Caco-2 (cell line): ENCODE results near the gene NETO2. TPM values are rescaled to one million over a fixed set of nuclear protein-coding genes. Genes with fewer than 3 reads are reported as not detected.

Source experiments
- BruUV-seq: library from RNA; stranded (reverse); fragments of 400-500 nt; replicated peaks from 2 replicates; lab custom pipeline; 2021; lab: Mats Ljungman, UMichigan
- CTCF ChIA-PET: fragments of 300-600 bp; sonication (Branson Sonifier 250); formaldehyde crosslinking; loops from one replicate; lab custom pipeline; 2022; ENCODE audit warnings: antibody characterized with exemption; lab: Charles Lee
- POLR2A ChIA-PET: fragments of 300-600 bp; sonication (Branson Sonifier 250); formaldehyde crosslinking; loops from one replicate; lab custom pipeline; 2022; ENCODE audit warnings: antibody characterized with exemption; lab: Charles Lee
- DNase-seq, 2 experiments: peaks; one replicate each; pipeline versions ENCODE4 v3.0.0 to v3.0.0-alpha.2; 2020 to 2022
- H3K27me3 ChIP-seq: replicated peaks from 2 replicates; pipeline ENCODE4 v1.6.0; 2011; ENCODE audit warnings: low read length; ENCODE audit not compliant: control insufficient read depth, insufficient read depth
- H3K36me3 ChIP-seq: 2 replicates; pipeline ENCODE4 v1.5.1; 2011; ENCODE audit warnings: low read length; ENCODE audit not compliant: control insufficient read depth, insufficient read depth
- H3K4me1 ChIP-seq: fragments of 250-450 bp; sonication (Bioruptor Pico); 2 replicates; pipeline ENCODE4 v1.5.1; 2020; ENCODE audit warnings: mild to moderate bottlenecking
- H3K4me3 ChIP-seq: 2 replicates; pipeline ENCODE4 v1.5.1; 2011; ENCODE audit warnings: low read depth, mild to moderate bottlenecking, control low read depth, low read length
- H3K9me3 ChIP-seq: fragments of 250-450 bp; sonication (Bioruptor Pico); 2 replicates; pipeline ENCODE4 v1.5.1; 2020; ENCODE audit warnings: mild to moderate bottlenecking, moderate library complexity
- H3K27ac Mint-ChIP-seq: one replicate; pipeline ENCODE4 v1.8.0; 2022; ENCODE audit warnings: mixed read lengths; ENCODE audit not compliant: unreplicated experiment
- H3K27me3 Mint-ChIP-seq: one replicate; pipeline ENCODE4 v1.8.0; 2022; ENCODE audit warnings: mixed read lengths; ENCODE audit not compliant: insufficient read depth, unreplicated experiment
- H3K36me3 Mint-ChIP-seq: one replicate; pipeline ENCODE4 v1.8.0; 2022; ENCODE audit warnings: mild to moderate bottlenecking, mixed read lengths; ENCODE audit not compliant: insufficient read depth, unreplicated experiment
- H3K4me1 Mint-ChIP-seq: one replicate; pipeline ENCODE4 v1.8.0; 2022; ENCODE audit warnings: low read depth, mixed read lengths; ENCODE audit not compliant: unreplicated experiment
- H3K4me3 Mint-ChIP-seq: one replicate; pipeline ENCODE4 v1.8.0; 2022; ENCODE audit warnings: mild to moderate bottlenecking, moderate library complexity, mixed read lengths; ENCODE audit not compliant: unreplicated experiment
- H3K9me3 Mint-ChIP-seq: one replicate; pipeline ENCODE4 v1.8.0; 2022; ENCODE audit warnings: mixed read lengths; ENCODE audit not compliant: unreplicated experiment
- intact Hi-C: fragments of 100-400 bp; cut with micrococcal nuclease; formaldehyde crosslinking; loops from one replicate; pipeline ENCODE4 v1.10.0; 2022; ENCODE audit not compliant: unreplicated experiment
- total RNA-seq: library from RNA; stranded (reverse); gene quantifications from 2 replicates; pipeline ENCODE4 v1.2.3, GENCODE V29; 2022
- TF ChIP-seq, protein P1 (sequence below), 2 experiments: fragments of 200-600 bp in 1 of 2; IDR thresholded peaks; 1 replicate in 1 of 2; 2 replicates in 1 of 2; pipeline versions ENCODE4 v1.5.1 to v1.8.0; 2011 to 2022; ENCODE audit warnings: antibody characterized with exemption in 1 of 2, control low read depth in 1 of 2, inconsistent platforms in 1 of 2, low read depth in 1 of 2, low read length in 1 of 2, mild to moderate bottlenecking in 1 of 2, moderate library complexity in 1 of 2; ENCODE audit not compliant: insufficient read depth in 1 of 2, severe bottlenecking in 1 of 2, unreplicated experiment in 1 of 2

NETO2 gene
- total RNA-seq, 1 experiment from 2014 or later = 41.2 TPM

DNA sequence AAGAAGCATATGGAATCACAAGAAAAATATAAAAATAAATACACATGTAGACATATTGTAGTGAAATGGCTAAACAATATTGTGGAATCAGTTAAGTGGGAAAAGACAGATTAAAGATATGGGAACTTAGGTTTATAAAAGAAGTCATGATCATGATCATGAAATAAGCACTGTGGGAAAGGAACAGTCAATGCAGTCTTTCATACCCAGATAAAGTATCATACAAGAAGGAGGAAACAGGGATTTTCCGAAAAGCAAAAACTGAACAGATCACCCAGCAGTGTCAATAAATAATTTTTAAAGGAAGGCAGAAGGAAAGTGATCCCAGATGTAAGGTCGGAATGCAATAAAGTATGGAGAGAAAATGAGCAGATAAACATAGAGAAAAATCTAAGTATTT is 71.6 kb downstream of the NETO2 start:
- TF ChIP-seq, protein P1, sequence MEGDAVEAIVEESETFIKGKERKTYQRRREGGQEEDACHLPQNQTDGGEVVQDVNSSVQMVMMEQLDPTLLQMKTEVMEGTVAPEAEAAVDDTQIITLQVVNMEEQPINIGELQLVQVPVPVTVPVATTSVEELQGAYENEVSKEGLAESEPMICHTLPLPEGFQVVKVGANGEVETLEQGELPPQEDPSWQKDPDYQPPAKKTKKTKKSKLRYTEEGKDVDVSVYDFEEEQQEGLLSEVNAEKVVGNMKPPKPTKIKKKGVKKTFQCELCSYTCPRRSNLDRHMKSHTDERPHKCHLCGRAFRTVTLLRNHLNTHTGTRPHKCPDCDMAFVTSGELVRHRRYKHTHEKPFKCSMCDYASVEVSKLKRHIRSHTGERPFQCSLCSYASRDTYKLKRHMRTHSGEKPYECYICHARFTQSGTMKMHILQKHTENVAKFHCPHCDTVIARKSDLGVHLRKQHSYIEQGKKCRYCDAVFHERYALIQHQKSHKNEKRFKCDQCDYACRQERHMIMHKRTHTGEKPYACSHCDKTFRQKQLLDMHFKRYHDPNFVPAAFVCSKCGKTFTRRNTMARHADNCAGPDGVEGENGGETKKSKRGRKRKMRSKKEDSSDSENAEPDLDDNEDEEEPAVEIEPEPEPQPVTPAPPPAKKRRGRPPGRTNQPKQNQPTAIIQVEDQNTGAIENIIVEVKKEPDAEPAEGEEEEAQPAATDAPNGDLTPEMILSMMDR (IDR thresholded peaks at IDR 0.05; ENCODE audit: insufficient read depth in 1 of 2, low read depth in 1 of 2, low read length in 1 of 2, severe bottlenecking in 1 of 2, unreplicated experiment in 1 of 2) = no peak

DNA sequence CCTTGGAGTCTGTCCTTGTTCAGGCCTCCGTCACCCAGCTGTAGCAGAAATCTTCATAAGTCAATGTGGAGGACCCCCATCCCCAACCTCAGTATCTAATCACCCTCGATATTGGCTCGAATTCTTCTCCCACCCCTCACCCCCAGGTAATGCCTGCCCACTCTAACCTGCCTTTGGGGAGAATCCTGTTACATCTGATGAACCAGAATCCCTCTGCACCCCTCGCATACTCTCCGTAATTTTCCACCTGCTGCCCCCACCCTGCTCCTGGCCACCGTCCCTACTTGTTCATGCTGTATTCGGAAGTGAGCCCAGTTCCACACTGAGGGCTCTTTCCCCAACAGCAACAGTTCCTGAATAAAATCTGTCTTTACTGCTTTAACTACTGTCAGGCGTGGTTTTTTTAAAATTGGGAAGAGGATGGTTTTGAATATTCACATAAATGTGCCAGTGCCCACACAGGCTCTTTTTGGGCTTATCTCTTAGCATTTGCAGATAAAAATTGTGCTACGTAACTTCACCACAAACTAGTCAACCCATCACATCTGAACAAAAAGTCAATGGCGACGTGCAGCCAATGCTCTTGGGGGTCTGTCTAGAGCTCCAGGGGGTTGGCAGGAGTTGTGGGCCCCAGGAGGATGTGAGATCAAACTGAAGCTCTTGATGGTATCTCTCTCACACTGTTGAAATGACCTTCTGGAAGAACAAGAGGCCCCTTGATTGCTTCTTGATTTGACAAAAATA is 73.7 kb downstream of the NETO2 start:
- Histone ChIP-seq H3K36me3 (no peaks in the 10 kb centered on the region), H3K27me3 (no peaks in the 10 kb centered on the region), H3K4me3 (no peak overlapping the region), H3K4me1 (no peaks in the 10 kb centered on the region), H3K9me3 (peaks cover 5% of the 10 kb centered on the region)
- CTCF ChIA-PET = no interaction called here
- TF ChIP-seq, protein P1 (IDR thresholded peaks at IDR 0.05; ENCODE audit: insufficient read depth in 1 of 2, low read depth in 1 of 2, low read length in 1 of 2, severe bottlenecking in 1 of 2, unreplicated experiment in 1 of 2) = no peak
- Mint-ChIP-seq H3K4me3 (no peak overlapping the region), H3K4me1 (no peaks in the 10 kb centered on the region), H3K27ac (peak overlapping the region; percentile 32), H3K27me3 (peaks cover 6% of the 10 kb centered on the region), H3K9me3 (peaks cover 10% of the 10 kb centered on the region), H3K36me3 (no peaks in the 10 kb centered on the region)
- intact Hi-C loops = no loop called here
- no peak for DNase-seq
- POLR2A ChIA-PET = no interaction called here
- BruUV-seq = no TSS peak

More for the DNA sequence above, 71.6 kb downstream of the NETO2 start:
- ChIA-PET POLR2A (no interaction called here), CTCF (no interaction called here)
- no peak overlapping the region for H3K4me3 Mint-ChIP-seq
- no peak overlapping the region for H3K27ac Mint-ChIP-seq
- Histone ChIP-seq H3K9me3 (peaks cover 5% of the 10 kb centered on the region), H3K27me3 (no peaks in the 10 kb centered on the region), H3K36me3 (no peaks in the 10 kb centered on the region), H3K4me3 (no peak overlapping the region), H3K4me1 (no peaks in the 10 kb centered on the region)
- DNase-seq = no peak
- no peaks in the 10 kb centered on the region for H3K4me1 Mint-ChIP-seq
- H3K9me3 Mint-ChIP-seq = peaks cover 10% of the 10 kb centered on the region
- no TSS peak for BruUV-seq
- H3K27me3 Mint-ChIP-seq = peaks cover 6% of the 10 kb centered on the region
- no peaks in the 10 kb centered on the region for H3K36me3 Mint-ChIP-seq
- intact Hi-C loops = no loop called here

DNA sequence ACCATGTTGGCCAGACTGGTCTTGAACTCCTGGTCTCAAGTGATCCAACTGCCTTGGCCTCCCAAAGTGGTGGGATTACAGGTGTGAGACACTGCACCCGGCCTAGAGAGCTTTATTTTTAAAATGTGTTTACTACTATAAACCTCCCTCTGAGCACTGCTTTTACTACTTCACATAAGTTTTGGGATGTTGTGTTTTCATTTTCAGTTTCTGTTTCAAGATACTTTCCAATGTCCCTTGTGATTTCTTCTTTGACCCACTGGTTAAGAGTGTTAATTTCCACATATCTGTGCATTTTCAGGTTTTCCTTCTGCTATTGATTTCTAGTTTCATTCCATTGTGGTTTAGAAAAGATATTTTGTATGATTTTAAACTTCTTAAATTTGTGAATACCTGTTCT is 74.4 kb downstream of the NETO2 start:
- no peak overlapping the region for H3K4me3 Mint-ChIP-seq
- CTCF ChIA-PET = interaction anchor here (1.0 kb wide), 1 partner anchor 32 kb away, joined by 3 read pairs; no protein-coding TSS in a partner anchor
- no TSS peak for BruUV-seq
- no peak overlapping the region for H3K27ac Mint-ChIP-seq
- POLR2A ChIA-PET = no interaction called here
- intact Hi-C loops = no loop called here
- Histone ChIP-seq H3K4me3 (no peak overlapping the region), H3K27me3 (no peaks in the 10 kb centered on the region), H3K9me3 (peaks cover 5% of the 10 kb centered on the region), H3K36me3 (no peaks in the 10 kb centered on the region), H3K4me1 (no peaks in the 10 kb centered on the region)
- no peaks in the 10 kb centered on the region for H3K36me3 Mint-ChIP-seq
- no peak for DNase-seq
- no peaks in the 10 kb centered on the region for H3K4me1 Mint-ChIP-seq
- TF ChIP-seq, protein P1 (IDR thresholded peaks at IDR 0.05; ENCODE audit: insufficient read depth in 1 of 2, low read depth in 1 of 2, low read length in 1 of 2, severe bottlenecking in 1 of 2, unreplicated experiment in 1 of 2) = no peak
- peaks cover 10% of the 10 kb centered on the region for H3K9me3 Mint-ChIP-seq
- peaks cover 6% of the 10 kb centered on the region for H3K27me3 Mint-ChIP-seq
